SJSA1 (cell line): ENCODE results near the gene KCTD19. TPM values are rescaled to one million over a fixed set of nuclear protein-coding genes. Genes with fewer than 3 reads are reported as not detected.

ENCODE experiments used
- DNase-seq, 2 experiments: peaks; one replicate each; pipeline ENCODE4 v3.0.0-alpha.2; 2015 to 2020; ENCODE audit warnings: low spot score in 2 of 2, low read depth in 1 of 2
- H3K27ac ChIP-seq: fragments of 250-450 bp; sonication (Bioruptor Pico); 2 replicates; pipeline ENCODE4 v1.5.1; 2020; ENCODE audit warnings: mild to moderate bottlenecking, moderate library complexity
- H3K27me3 ChIP-seq: fragments of 250-450 bp; sonication (Bioruptor Pico); replicated peaks from 2 replicates; pipeline ENCODE4 v1.5.1; 2020; ENCODE audit warnings: mild to moderate bottlenecking, moderate library complexity
- H3K36me3 ChIP-seq: fragments of 250-450 bp; sonication (Bioruptor Pico); 2 replicates; pipeline ENCODE4 v1.5.1; 2020; ENCODE audit warnings: mild to moderate bottlenecking
- H3K4me1 ChIP-seq: fragments of 250-450 bp; sonication (Bioruptor Pico); replicated peaks from 2 replicates; pipeline ENCODE4 v1.6.1; 2021; ENCODE audit warnings: mild to moderate bottlenecking
- H3K4me3 ChIP-seq: fragments of 250-450 bp; sonication (Bioruptor Pico); 2 replicates; pipeline ENCODE4 v1.5.1; 2020; ENCODE audit warnings: mild to moderate bottlenecking
- H3K9me3 ChIP-seq: fragments of 250-450 bp; sonication (Bioruptor Pico); replicated peaks from 2 replicates; pipeline ENCODE4 v1.5.1; 2020; ENCODE audit warnings: mild to moderate bottlenecking
- total RNA-seq: library from RNA; depleted of rRNA; stranded (reverse); fragments of >200 nt; shearing (Covaris generic); gene quantifications from 2 replicates; pipeline ENCODE4 v1.2.3, GENCODE V29; 2014; rRNA removed

KCTD19 gene
- total RNA-seq, 1 experiment from 2014 or later = 0.03 TPM

DNA sequence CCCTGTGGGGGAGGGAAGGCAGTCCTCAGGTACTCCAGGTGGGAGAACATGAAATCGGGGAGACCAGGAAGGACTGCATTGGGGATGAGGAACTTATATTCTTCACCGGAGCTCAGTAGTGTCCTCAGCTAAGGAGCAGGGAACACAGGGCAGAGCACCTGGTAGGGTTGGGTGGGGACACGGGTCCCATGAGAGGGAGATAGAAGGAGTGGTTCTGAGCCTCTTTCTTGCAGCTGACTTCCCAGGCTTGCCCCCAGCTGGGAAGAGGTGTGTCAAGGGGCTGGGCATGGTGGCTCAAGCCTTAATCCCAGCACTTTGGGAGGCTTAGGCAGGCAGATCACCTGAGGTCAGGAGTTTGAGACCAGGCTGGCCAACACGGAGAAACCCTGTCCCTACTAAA is 81.4 kb downstream of the KCTD19 start:
- no peak for DNase-seq
- H3K9me3 ChIP-seq = no peaks in the 10 kb centered on the region
- H3K36me3 ChIP-seq = peaks cover 7% of the 10 kb centered on the region
- no peaks in the 10 kb centered on the region for H3K27me3 ChIP-seq
- H3K4me3 ChIP-seq = no peak overlapping the region
- H3K27ac ChIP-seq = peak overlapping the region; percentile 73; the same call in 1 of the 2 replicates
- peaks cover 86% of the 10 kb centered on the region for H3K4me1 ChIP-seq

DNA sequence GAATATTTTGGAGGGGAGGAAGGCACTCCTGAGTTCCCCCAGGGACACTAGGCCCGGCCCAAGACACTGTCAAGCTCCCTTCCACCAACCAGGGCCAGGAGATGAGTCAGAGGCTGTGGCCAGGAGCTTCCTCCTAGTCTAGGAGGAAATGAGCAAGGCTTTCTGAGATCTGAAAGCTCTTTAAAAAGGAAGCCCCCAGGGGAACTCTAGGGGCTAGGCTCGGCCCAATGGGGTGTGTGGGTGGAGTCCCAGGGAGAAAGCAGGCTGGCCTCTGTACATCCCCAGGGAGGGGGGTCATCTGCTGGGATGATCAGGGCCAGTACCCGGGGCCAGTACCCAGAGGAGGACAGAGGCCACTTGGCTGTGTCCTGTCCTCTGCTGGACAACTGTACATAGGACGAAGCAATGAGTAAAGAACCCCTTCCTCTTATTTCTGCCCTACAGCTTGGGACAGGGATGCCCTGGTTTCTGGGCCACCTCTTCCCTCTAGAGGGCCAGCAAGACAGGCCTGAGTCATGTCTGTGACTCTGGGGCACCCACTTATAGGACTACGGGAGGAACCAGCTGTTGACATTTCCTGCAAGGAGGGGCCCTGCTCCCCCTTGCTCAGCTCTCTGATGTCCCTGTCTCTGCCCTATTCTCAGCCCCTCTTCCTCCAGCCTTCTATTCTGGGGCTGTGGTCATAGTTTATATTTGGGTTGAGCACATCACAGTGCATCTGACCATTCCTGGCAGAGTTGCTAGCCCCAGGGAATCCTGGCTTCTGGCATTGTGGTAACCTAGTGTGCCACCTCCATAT is 82.0 kb downstream of the KCTD19 start:
- H3K4me3 ChIP-seq = no peak overlapping the region
- H3K36me3 ChIP-seq = peaks cover 13% of the 10 kb centered on the region
- H3K27ac ChIP-seq = peak overlapping the region; percentile 73
- no peaks in the 10 kb centered on the region for H3K9me3 ChIP-seq
- peak; percentile 87 to 92 for DNase-seq
- no peaks in the 10 kb centered on the region for H3K27me3 ChIP-seq
- H3K4me1 ChIP-seq = peaks cover 87% of the 10 kb centered on the region

DNA sequence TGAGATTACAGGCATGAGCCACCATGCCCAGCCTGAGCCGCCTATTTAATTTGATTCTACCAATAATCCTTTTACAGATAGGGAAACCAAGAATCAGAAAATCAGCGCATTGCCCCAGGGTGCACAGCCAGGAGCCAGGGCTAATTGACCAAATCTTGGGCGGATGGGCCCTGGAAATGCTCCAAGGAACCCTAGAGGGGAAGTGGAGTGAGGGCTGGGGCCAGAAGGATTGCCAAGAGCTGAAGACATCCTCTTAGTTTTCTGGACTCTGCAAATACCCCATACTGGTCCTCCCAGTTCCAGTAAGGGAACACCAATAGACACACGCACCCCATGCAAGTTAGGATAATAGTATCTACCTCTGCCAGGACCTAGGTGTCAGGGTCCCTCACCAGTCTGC is 83.1 kb downstream of the KCTD19 start:
- Histone ChIP-seq H3K36me3 (peaks cover 24% of the 10 kb centered on the region), H3K4me1 (peaks cover 77% of the 10 kb centered on the region), H3K27me3 (no peaks in the 10 kb centered on the region), H3K4me3 (no peak overlapping the region), H3K9me3 (no peaks in the 10 kb centered on the region), H3K27ac (peak overlapping the region; percentile 73; the same call in 1 of the 2 replicates)
- DNase-seq = no peak

DNA sequence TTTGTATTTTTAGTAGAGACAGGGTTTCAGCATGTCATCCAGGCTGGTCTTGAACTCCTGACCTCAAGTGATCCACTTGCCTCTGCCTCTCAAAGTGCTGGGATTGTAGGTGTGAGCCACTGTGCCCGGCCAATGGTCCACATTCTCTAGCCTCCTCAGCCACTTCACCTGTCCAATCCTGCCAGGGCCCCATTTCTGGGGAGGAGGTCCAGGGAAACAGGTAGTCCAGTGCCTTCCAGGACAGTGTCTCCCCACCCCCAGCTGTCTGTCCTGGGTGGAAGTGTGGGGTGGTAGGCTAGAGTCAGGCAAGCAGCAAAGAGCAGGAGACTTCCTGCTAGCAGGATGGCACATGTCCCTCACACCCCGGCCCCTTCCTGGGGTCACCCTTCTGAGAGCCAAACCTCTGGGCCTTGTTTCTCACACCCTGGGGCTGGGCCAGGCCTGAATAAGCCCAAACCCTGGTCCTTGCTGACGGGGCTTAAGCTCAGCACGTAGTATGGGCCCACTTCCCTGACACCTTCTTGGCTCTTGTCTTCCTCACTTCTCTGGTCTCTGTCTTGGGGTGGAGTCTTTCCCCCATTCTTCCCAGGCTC is 84.3 kb downstream of the KCTD19 start:
- H3K9me3 ChIP-seq = no peaks in the 10 kb centered on the region
- H3K27me3 ChIP-seq = no peaks in the 10 kb centered on the region
- no peak overlapping the region for H3K4me3 ChIP-seq
- H3K36me3 ChIP-seq = peaks cover 32% of the 10 kb centered on the region
- DNase-seq = no peak
- H3K4me1 ChIP-seq = peaks cover 66% of the 10 kb centered on the region
- H3K27ac ChIP-seq = peak overlapping the region; percentile 88

DNA sequence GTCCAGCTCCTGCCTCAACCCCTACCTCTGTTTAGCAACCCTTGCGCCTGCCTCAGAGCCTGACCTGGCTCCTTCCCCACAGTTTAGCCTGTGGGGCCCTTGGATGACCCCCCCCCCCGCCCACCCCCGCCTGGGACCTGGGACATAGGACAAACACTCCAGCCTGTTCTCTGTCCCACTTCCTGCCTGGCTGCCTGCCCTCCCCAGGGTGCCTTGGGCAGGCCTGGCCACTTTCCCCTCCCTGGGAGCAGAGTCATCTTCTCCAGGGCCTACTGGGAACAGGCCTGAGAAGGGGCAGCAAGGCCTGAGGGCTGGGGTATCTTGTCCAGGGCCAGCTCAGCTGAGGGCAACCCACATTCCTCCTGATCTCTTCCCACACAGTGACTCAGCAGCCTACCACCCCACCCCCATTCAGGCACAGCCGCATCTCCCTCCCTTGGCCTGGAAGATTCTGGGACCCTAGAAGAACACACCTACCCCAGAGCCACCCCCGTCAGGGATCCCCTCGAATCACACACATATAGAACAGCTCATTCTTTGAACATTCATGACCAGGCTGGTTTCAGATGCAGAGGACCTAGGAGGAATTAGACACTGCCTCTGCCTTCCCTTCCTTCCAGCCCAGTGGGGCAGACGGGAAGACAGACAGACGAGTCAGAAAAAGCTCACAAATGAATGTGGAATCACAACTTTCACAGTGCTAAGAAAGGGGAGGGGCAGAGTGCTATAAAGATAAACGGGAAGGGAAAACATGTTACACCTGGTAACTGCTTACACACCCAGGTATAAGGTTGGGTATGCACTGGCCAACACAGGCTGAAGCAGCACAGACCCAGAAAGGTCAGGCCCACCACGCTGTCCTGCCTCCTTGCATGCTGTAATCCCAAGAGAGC is 85.3 kb downstream of the KCTD19 start:
- H3K27ac ChIP-seq = peak overlapping the region; percentile 88
- peak; percentile 86 to 93 for DNase-seq
- H3K4me1 ChIP-seq = peaks cover 58% of the 10 kb centered on the region
- no peaks in the 10 kb centered on the region for H3K27me3 ChIP-seq
- H3K36me3 ChIP-seq = peaks cover 40% of the 10 kb centered on the region
- H3K4me3 ChIP-seq = no peak overlapping the region
- H3K9me3 ChIP-seq = no peaks in the 10 kb centered on the region

DNA sequence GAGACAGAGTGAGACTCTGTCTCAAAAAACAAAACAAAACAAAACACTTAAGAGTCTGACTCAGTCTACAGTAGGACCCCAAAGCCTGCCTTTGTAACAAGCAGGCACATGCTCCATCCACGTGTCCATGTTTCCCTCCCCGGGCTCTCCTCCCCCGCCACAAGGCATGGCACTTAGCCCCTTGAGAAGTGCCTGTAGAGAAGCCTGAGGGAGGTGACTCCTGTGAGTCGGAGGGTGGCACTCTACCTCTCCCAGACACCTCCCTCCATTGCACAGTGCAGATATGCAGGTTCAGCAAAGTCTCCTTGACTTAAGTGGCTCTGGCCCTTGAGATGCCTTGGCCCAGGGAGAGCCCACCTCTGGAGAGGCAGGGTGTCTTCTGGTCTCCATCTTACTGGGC is 86.0 kb downstream of the KCTD19 start:
- Histone ChIP-seq H3K9me3 (no peaks in the 10 kb centered on the region), H3K4me1 (peaks cover 51% of the 10 kb centered on the region), H3K27ac (peak overlapping the region; percentile 88), H3K27me3 (no peaks in the 10 kb centered on the region), H3K36me3 (peaks cover 43% of the 10 kb centered on the region), H3K4me3 (no peak overlapping the region)
- peak; percentile 84 for DNase-seq

Other genes with a start within 250 kb of the KCTD19 start
- 18.7 and 28.8 TPM in 2 replicates for gene PHAF1, start 216.8 kb downstream of the KCTD19 start, total RNA-seq
- gene B3GNT9, start 175.7 kb downstream of the KCTD19 start, total RNA-seq = 34.5 and 36.1 TPM in 2 replicates
- 25.5 and 46.7 TPM in 2 replicates for gene TRADD, start 166.8 kb downstream of the KCTD19 start, total RNA-seq
- 11.7 and 24.2 TPM in 2 replicates for gene FBXL8, start 166.8 kb downstream of the KCTD19 start, total RNA-seq
- 3.9 and 12.8 TPM in 2 replicates for gene HSF4, start 162.0 kb downstream of the KCTD19 start, total RNA-seq
- gene NOL3, start 156.2 kb downstream of the KCTD19 start, total RNA-seq = 24.1 and 29.7 TPM in 2 replicates
- gene MATCAP1, start 142.8 kb downstream of the KCTD19 start, total RNA-seq = 8.1 and 11.3 TPM in 2 replicates
- not detected in 2 replicates for gene EXOC3L1, start 136.6 kb downstream of the KCTD19 start, total RNA-seq
- 77.0 and 93.8 TPM in 2 replicates for gene E2F4, start 134.6 kb downstream of the KCTD19 start, total RNA-seq
- 0.72 and 1.1 TPM in 2 replicates for gene ELMO3, start 127.6 kb downstream of the KCTD19 start, total RNA-seq
- gene TMEM208, start 99.6 kb downstream of the KCTD19 start, total RNA-seq = 38.7 and 38.9 TPM in 2 replicates
- gene FHOD1, start 79.3 kb downstream of the KCTD19 start, total RNA-seq = 15.8 and 18.5 TPM in 2 replicates
- 1.2 and 1.6 TPM in 2 replicates for gene SLC9A5, start 77.8 kb downstream of the KCTD19 start, total RNA-seq
- 5.0 and 15.1 TPM in 2 replicates for gene PLEKHG4, start 47.2 kb downstream of the KCTD19 start, total RNA-seq
- not detected in 2 replicates for gene LRRC36, start 74 bp upstream of the KCTD19 start, total RNA-seq
- not detected in 2 replicates for gene TPPP3, start 66.8 kb upstream of the KCTD19 start, total RNA-seq
- 1.0 and 4.4 TPM in 2 replicates for gene ZDHHC1, start 89.7 kb upstream of the KCTD19 start, total RNA-seq
- not detected in 2 replicates for gene HSD11B2, start 104.4 kb upstream of the KCTD19 start, total RNA-seq
- 80.5 and 83.5 TPM in 2 replicates for gene ATP6V0D1, start 154.4 kb upstream of the KCTD19 start, total RNA-seq
- not detected in 2 replicates for gene AGRP, start 156.8 kb upstream of the KCTD19 start, total RNA-seq
- gene RIPOR1, start 202.1 kb upstream of the KCTD19 start, total RNA-seq = 20.1 and 24.8 TPM in 2 replicates
- gene CTCF, start 235.8 kb upstream of the KCTD19 start, total RNA-seq = 26.6 and 39.1 TPM in 2 replicates